HUES6 (cell line): ENCODE measurements around the gene MAML3.

Experiments
- H3K27ac ChIP-seq: 2 replicates; pipeline ENCODE4 v1.7.0; 2013; ENCODE audit warnings: low read depth, mild to moderate bottlenecking, low read length, inconsistent platforms
- H3K27me3 ChIP-seq: 2 replicates; pipeline ENCODE4 v1.6.1; 2013; ENCODE audit warnings: low read length; ENCODE audit not compliant: control insufficient read depth, insufficient read depth
- H3K36me3 ChIP-seq: 2 replicates; pipeline ENCODE4 v1.6.1; 2013; ENCODE audit warnings: low read length; ENCODE audit not compliant: control insufficient read depth, insufficient read depth
- H3K4me1 ChIP-seq: 2 replicates; pipeline ENCODE4 v1.6.1; 2013; ENCODE audit warnings: low read length; ENCODE audit not compliant: control insufficient read depth, insufficient read depth
- H3K4me3 ChIP-seq: 2 replicates; pipeline ENCODE4 v1.5.1; 2013; ENCODE audit warnings: low read depth, low read length
- H3K9ac ChIP-seq: one replicate; pipeline ENCODE4 v1.6.1; 2013; ENCODE audit warnings: mild to moderate bottlenecking, low read length
- H3K9me3 ChIP-seq: 2 replicates; pipeline ENCODE4 v1.6.1; 2013; ENCODE audit warnings: low read depth, low read length; ENCODE audit not compliant: control insufficient read depth, insufficient read depth

MAML3 gene

GRCh38 chr4:139907001-139907809 lies 246.8 kb downstream of the MAML3 start:
- peaks cover 5% of the 10 kb centered on the region for H3K9me3 ChIP-seq
- H3K4me1 ChIP-seq, result peaks cover 2% of the 10 kb centered on the region
- no peaks in the 10 kb centered on the region; the same call in 1 of the 2 replicates for H3K36me3 ChIP-seq
- H3K9ac ChIP-seq, result no peak overlapping the region
- no peaks in the 10 kb centered on the region for H3K27me3 ChIP-seq
- H3K27ac ChIP-seq, result no peak overlapping the region
- H3K4me3 ChIP-seq, result no peak overlapping the region

GRCh38 chr4:139905489-139905888 lies 248.5 kb downstream of the MAML3 start:
- Histone ChIP-seq H3K27me3 (no peaks in the 10 kb centered on the region), H3K9me3 (peaks cover 5% of the 10 kb centered on the region), H3K9ac (no peak overlapping the region), H3K27ac (no peak overlapping the region), H3K4me1 (peaks cover 19% of the 10 kb centered on the region), H3K4me3 (no peak overlapping the region), H3K36me3 (no peaks in the 10 kb centered on the region; the same call in 1 of the 2 replicates)

- no peaks in the 10 kb centered on the region; the same call in 1 of the 2 replicates for H3K36me3 ChIP-seq
- peaks cover 20% of the 10 kb centered on the region for H3K4me1 ChIP-seq
- no peak overlapping the region for H3K4me3 ChIP-seq
Measured at GRCh38 chr4:139904406-139904805, 249.6 kb downstream of the MAML3 start.

GRCh38 chr4:139903845-139904244 lies 250.1 kb downstream of the MAML3 start:
- H3K4me3 ChIP-seq, result no peak overlapping the region
- no peak overlapping the region for H3K27ac ChIP-seq
- peaks cover 5% of the 10 kb centered on the region for H3K9me3 ChIP-seq
- H3K9ac ChIP-seq, result no peak overlapping the region
- no peaks in the 10 kb centered on the region; the same call in 1 of the 2 replicates for H3K36me3 ChIP-seq
- peaks cover 20% of the 10 kb centered on the region for H3K4me1 ChIP-seq
- no peaks in the 10 kb centered on the region for H3K27me3 ChIP-seq

More at GRCh38 chr4:139904406-139904805, 249.6 kb downstream of the MAML3 start:
- H3K27me3 ChIP-seq, result no peaks in the 10 kb centered on the region
- H3K9ac ChIP-seq, result no peak overlapping the region
- no peak overlapping the region for H3K27ac ChIP-seq
- H3K9me3 ChIP-seq, result peaks cover 5% of the 10 kb centered on the region

- peaks cover 5% of the 10 kb centered on the region for H3K9me3 ChIP-seq
- no peaks in the 10 kb centered on the region; the same call in 1 of the 2 replicates for H3K36me3 ChIP-seq
- H3K4me3 ChIP-seq, result no peak overlapping the region
- H3K9ac ChIP-seq, result no peak overlapping the region
- H3K4me1 ChIP-seq, result peaks cover 20% of the 10 kb centered on the region
- H3K27me3 ChIP-seq, result no peaks in the 10 kb centered on the region
- no peak overlapping the region for H3K27ac ChIP-seq
Measured at GRCh38 chr4:139902321-139903320, 251.4 kb downstream of the MAML3 start.

- H3K4me1 ChIP-seq, result peaks cover 20% of the 10 kb centered on the region
- H3K27me3 ChIP-seq, result no peaks in the 10 kb centered on the region
- no peaks in the 10 kb centered on the region; the same call in 1 of the 2 replicates for H3K36me3 ChIP-seq
- H3K27ac ChIP-seq, result no peak overlapping the region
- no peak overlapping the region for H3K4me3 ChIP-seq
- H3K9me3 ChIP-seq, result peaks cover 5% of the 10 kb centered on the region
- no peak overlapping the region for H3K9ac ChIP-seq
Measured at GRCh38 chr4:139901531-139902320, 252.3 kb downstream of the MAML3 start.

GRCh38 chr4:139900964-139901376 lies 253.0 kb downstream of the MAML3 start:
- no peaks in the 10 kb centered on the region for H3K27me3 ChIP-seq
- no peak overlapping the region for H3K9ac ChIP-seq
- H3K4me1 ChIP-seq, result peaks cover 20% of the 10 kb centered on the region
- H3K36me3 ChIP-seq, result no peaks in the 10 kb centered on the region; the same call in 1 of the 2 replicates
- H3K9me3 ChIP-seq, result peaks cover 5% of the 10 kb centered on the region
- H3K27ac ChIP-seq, result no peak overlapping the region
- H3K4me3 ChIP-seq, result no peak overlapping the region

GRCh38 chr4:139899346-139899745 lies 254.6 kb downstream of the MAML3 start:
- Histone ChIP-seq H3K9ac (no peak overlapping the region), H3K36me3 (no peaks in the 10 kb centered on the region), H3K4me3 (no peak overlapping the region), H3K27ac (no peak overlapping the region), H3K4me1 (peaks cover 20% of the 10 kb centered on the region), H3K9me3 (no peaks in the 10 kb centered on the region), H3K27me3 (no peaks in the 10 kb centered on the region)

- H3K4me1 ChIP-seq, result peaks cover 24% of the 10 kb centered on the region
- H3K9me3 ChIP-seq, result no peaks in the 10 kb centered on the region
- H3K27me3 ChIP-seq, result no peaks in the 10 kb centered on the region
- H3K4me3 ChIP-seq, result no peak overlapping the region
- no peak overlapping the region for H3K9ac ChIP-seq
- no peaks in the 10 kb centered on the region for H3K36me3 ChIP-seq
- no peak overlapping the region for H3K27ac ChIP-seq
Measured at GRCh38 chr4:139898293-139898692, 255.7 kb downstream of the MAML3 start.

GRCh38 chr4:139896091-139896604 lies 257.8 kb downstream of the MAML3 start:
- no peaks in the 10 kb centered on the region for H3K9me3 ChIP-seq
- H3K4me1 ChIP-seq, result peaks cover 13% of the 10 kb centered on the region
- no peak overlapping the region for H3K9ac ChIP-seq
- H3K27me3 ChIP-seq, result no peaks in the 10 kb centered on the region
- H3K4me3 ChIP-seq, result no peak overlapping the region
- H3K36me3 ChIP-seq, result no peaks in the 10 kb centered on the region
- H3K27ac ChIP-seq, result no peak overlapping the region
